ENCODE results near the gene UBR1.
"Not testable (repeated sequence)": the region's sequence is repeated elsewhere in the genome, so short reads cannot be mapped to it uniquely, and the experiment has no call there.

The UBR1 gene

GRCh38 chr15:43048935-43049334 is 56.9 kb downstream of the UBR1 start:
- no peak for DNase-seq

GRCh38 chr15:43046484-43046883 is 59.4 kb downstream of the UBR1 start:
- DNase-seq: no peak

GRCh38 chr15:43042885-43043284 is 63.0 kb downstream of the UBR1 start:
- DNase-seq: no peak

- DNase-seq: not testable (repeated sequence)
Observed at GRCh38 chr15:43041085-43041484, 64.8 kb downstream of the UBR1 start.

GRCh38 chr15:43035240-43035639 is 70.6 kb downstream of the UBR1 start:
- not testable (repeated sequence) for DNase-seq

- no peak for DNase-seq
Observed at GRCh38 chr15:43029476-43029875, 76.4 kb downstream of the UBR1 start.

GRCh38 chr15:43025150-43025549 is 80.7 kb downstream of the UBR1 start:
- DNase-seq: no peak

- DNase-seq: not testable (repeated sequence)
Observed at GRCh38 chr15:43014671-43015070, 91.2 kb downstream of the UBR1 start.

GRCh38 chr15:43009206-43009605 is 96.6 kb downstream of the UBR1 start:
- no peak for DNase-seq

- DNase-seq: no peak
Observed at GRCh38 chr15:43008150-43008549, 97.7 kb downstream of the UBR1 start.

GRCh38 chr15:43007551-43007950 is 98.3 kb downstream of the UBR1 start:
- no peak for DNase-seq

GRCh38 chr15:43006991-43007390 is 98.8 kb downstream of the UBR1 start:
- DNase-seq: no peak

- not testable (repeated sequence) for DNase-seq
Observed at GRCh38 chr15:43004886-43005595, 100.8 kb downstream of the UBR1 start.

- DNase-seq: no peak
Observed at GRCh38 chr15:42999201-42999779, 106.5 kb downstream of the UBR1 start.

GRCh38 chr15:42996871-42997270 is 109.0 kb downstream of the UBR1 start:
- DNase-seq: no peak

- DNase-seq: no peak
Observed at GRCh38 chr15:42994546-42994945, 111.3 kb downstream of the UBR1 start.

GRCh38 chr15:42992626-42993025 is 113.2 kb downstream of the UBR1 start:
- DNase-seq: no peak

GRCh38 chr15:42986693-42987342 is 119.0 kb downstream of the UBR1 start:
- DNase-seq: no peak

- DNase-seq: no peak
Observed at GRCh38 chr15:42984493-42985034, 121.3 kb downstream of the UBR1 start.

GRCh38 chr15:42979113-42979512 is 126.7 kb downstream of the UBR1 start:
- not testable (repeated sequence) for DNase-seq

- DNase-seq: no peak
Observed at GRCh38 chr15:42974202-42974862, 131.5 kb downstream of the UBR1 start.

- DNase-seq: no peak
Observed at GRCh38 chr15:42973114-42973513, 132.7 kb downstream of the UBR1 start.

- DNase-seq: no peak
Observed at GRCh38 chr15:42971830-42972229, 134.0 kb downstream of the UBR1 start.

All from T-helper 1 cell (primary cell).